ENCODE results near the gene SQSTM1.
"Not testable (repeated sequence)": the region's sequence is repeated elsewhere in the genome, so short reads cannot be mapped to it uniquely, and the experiment has no call there.

The SQSTM1 gene

DNA sequence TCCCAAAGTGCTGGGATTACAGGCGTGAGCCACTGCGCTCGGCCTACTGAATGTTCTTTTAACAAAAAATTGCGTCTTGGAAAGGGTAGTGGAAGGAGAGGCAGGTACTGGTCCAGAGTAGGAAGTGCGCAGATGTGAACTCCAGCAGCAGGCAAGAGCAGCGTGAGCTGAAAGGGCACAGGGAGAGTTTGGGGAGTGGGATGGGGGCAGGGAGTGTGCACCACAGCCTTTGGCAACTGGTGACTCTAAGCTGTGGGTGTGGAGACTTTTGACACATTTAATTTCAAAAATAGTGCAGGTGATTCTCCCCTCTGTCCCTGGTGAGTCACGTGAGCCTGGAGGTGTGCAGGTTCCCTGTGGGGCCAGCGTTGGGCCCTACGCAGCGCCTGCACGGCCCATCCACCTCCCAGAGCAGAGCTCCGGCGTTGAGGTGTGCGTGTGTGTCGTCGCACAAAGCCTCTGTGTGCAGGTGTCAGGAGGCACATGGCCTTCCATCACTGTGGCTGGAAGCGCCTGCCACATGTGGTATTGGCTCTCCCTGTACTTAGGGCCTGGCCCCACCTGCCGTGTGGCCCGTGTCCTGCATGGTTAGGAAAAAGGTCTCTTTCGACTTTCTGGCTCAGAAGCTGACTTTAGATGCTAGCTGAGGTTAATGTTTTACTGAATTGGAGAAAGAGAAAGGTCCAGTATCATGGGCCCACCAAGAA, 11.5 kb downstream of the SQSTM1 start:
- Mint-ChIP-seq H3K36me3 (peaks cover 43% of the 10 kb centered on the region), H3K27me3 (no peaks in the 10 kb centered on the region), H3K4me3 (no peak overlapping the region), H3K9me3 (no peaks in the 10 kb centered on the region), H3K27ac (peak overlapping the region; percentile 78), H3K4me1 (peaks cover 13% of the 10 kb centered on the region)
- no peak for DNase-seq (ENCODE audit: low spot score in 2 of 2)
- no peak for ATAC-seq (ENCODE audit: low read depth)

DNA sequence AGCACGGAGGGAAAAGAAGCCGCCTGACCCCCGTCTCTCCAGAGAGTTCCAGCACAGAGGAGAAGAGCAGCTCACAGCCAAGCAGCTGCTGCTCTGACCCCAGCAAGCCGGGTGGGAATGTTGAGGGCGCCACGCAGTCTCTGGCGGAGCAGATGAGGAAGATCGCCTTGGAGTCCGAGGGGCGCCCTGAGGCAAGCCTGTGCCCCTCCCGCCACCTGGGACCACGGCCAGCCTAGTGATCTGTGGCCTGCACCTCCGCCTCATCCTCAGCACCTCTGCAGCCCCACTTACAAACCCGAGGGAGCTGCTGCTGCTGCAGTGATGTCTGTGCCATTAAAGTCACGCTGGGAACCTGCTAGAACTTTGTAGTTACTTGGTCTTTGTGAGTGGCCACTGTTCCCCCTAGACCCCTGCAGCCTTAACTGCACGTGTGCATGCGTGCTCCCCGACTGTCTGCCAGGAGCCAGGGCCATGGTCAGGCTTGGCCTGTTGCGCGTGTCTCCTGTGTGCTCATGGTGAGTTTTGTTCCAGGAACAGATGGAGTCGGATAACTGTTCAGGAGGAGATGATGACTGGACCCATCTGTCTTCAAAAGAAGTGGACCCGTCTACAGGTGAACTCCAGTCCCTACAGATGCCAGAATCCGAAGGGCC, 12.5 kb downstream of the SQSTM1 start:
- Mint-ChIP-seq H3K27me3 (no peaks in the 10 kb centered on the region), H3K36me3 (peaks cover 45% of the 10 kb centered on the region), H3K9me3 (no peaks in the 10 kb centered on the region), H3K27ac (peak overlapping the region; percentile 47), H3K4me3 (no peak overlapping the region), H3K4me1 (peaks cover 13% of the 10 kb centered on the region)
- no peak for DNase-seq (ENCODE audit: low spot score in 2 of 2)
- ATAC-seq (ENCODE audit: low read depth): no peak

DNA sequence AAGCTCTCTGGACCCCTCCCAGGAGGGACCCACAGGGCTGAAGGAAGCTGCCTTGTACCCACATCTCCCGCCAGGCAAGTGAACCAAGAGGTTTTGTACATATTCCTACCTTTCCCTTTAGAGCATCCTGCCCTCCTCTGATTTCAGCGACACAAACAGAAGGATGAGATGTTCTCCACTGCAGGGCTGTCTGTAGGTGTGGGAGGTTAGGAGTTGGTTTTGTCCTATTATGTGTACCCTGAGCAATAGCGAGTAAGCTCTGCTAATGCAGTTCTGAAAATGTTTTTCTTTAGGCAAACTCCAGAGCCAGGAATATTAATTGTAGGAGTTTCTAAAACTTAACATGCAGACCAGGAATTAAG, 13.0 kb downstream of the SQSTM1 start:
- DNase-seq (ENCODE audit: low spot score in 2 of 2) (no peak), ATAC-seq (ENCODE audit: low read depth) (no peak)
- H3K4me3 Mint-ChIP-seq: no peak overlapping the region

DNA sequence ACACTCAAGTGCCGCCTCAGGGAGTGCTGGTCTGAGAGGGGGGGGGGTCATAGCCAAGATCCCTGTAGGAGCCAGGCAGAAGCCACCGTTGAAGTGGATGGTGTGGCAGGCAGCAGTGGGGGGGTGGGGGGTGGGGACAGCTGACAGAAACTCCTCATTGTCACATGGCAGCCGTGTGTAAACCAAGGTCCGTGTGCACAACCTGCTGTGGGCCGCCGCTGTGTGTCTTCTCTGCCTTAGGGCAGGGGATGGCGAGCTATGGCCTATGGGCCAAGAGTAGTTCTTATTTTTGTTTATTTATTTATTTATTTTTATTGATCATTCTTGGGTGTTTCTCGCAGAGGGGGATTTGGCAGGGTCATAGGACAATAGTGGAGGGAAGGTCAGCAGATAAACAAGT, 13.4 kb downstream of the SQSTM1 start:
- H3K27ac Mint-ChIP-seq: peak overlapping the region; percentile 47
- no peaks in the 10 kb centered on the region for H3K9me3 Mint-ChIP-seq
- DNase-seq (ENCODE audit: low spot score in 2 of 2) (no peak), ATAC-seq (ENCODE audit: low read depth) (no peak)
- H3K27me3 Mint-ChIP-seq: no peaks in the 10 kb centered on the region
- peaks cover 9% of the 10 kb centered on the region for H3K4me1 Mint-ChIP-seq
- H3K4me3 Mint-ChIP-seq: no peak overlapping the region
- H3K36me3 Mint-ChIP-seq: peaks cover 41% of the 10 kb centered on the region

More for the DNA sequence above, 13.0 kb downstream of the SQSTM1 start:
- Mint-ChIP-seq H3K27me3 (no peaks in the 10 kb centered on the region), H3K4me1 (peaks cover 11% of the 10 kb centered on the region), H3K36me3 (peaks cover 43% of the 10 kb centered on the region), H3K27ac (peak overlapping the region; percentile 47), H3K9me3 (no peaks in the 10 kb centered on the region)

DNA sequence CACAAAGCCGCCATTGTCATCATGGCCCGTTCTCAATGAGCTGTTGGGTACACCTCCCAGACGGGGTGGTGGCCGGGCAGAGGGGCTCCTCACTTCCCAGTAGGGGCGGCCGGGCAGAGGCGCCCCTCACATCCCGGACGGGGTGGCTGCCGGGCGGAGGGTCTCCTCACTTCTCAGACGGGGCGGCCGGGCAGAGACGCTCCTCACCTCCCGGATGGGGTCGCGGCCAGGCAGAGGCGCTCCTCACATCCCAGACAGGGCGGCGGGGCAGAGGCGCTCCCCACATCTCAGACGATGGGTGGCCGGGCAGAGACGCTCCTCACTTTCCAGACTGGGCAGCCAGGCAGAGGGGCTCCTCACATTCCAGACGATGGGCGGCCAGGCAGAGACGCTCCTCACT, 14.2 kb downstream of the SQSTM1 start:
- not testable (repeated sequence) for DNase-seq (ENCODE audit: low spot score in 2 of 2); H3K27me3 Mint-ChIP-seq; H3K9me3 Mint-ChIP-seq; H3K4me3 Mint-ChIP-seq; ATAC-seq (ENCODE audit: low read depth); H3K4me1 Mint-ChIP-seq; H3K27ac Mint-ChIP-seq
- peaks cover 37% of the 10 kb centered on the region for H3K36me3 Mint-ChIP-seq

DNA sequence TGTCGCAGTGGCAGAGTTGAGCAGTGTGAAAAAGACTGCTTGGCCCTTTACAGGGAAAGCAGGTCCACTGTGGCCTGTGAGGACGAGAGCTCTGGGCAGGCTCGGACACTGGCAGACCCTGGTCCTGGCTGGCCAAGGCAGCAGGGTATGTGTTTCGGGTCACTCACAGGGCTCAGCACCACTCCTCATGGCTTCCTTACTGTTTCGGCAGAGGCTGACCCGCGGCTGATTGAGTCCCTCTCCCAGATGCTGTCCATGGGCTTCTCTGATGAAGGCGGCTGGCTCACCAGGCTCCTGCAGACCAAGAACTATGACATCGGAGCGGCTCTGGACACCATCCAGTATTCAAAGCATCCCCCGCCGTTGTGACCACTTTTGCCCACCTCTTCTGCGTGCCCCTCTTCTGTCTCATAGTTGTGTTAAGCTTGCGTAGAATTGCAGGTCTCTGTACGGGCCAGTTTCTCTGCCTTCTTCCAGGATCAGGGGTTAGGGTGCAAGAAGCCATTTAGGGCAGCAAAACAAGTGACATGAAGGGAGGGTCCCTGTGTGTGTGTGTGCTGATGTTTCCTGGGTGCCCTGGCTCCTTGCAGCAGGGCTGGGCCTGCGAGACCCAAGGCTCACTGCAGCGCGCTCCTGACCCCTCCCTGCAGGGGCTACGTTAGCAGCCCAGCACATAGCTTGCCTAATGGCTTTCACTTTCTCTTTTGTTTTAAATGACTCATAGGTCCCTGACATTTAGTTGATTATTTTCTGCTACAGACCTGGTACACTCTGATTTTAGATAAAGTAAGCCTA, 15.7 kb downstream of the SQSTM1 start:
- peaks cover 31% of the 10 kb centered on the region for H3K36me3 Mint-ChIP-seq
- H3K27me3 Mint-ChIP-seq: no peaks in the 10 kb centered on the region
- ATAC-seq (ENCODE audit: low read depth): peak; percentile 88
- H3K27ac Mint-ChIP-seq: peak overlapping the region; percentile 81
- no peaks in the 10 kb centered on the region for H3K9me3 Mint-ChIP-seq
- H3K4me3 Mint-ChIP-seq: no peak overlapping the region
- no peak for DNase-seq (ENCODE audit: low spot score in 2 of 2)
- H3K4me1 Mint-ChIP-seq: peaks cover 9% of the 10 kb centered on the region

DNA sequence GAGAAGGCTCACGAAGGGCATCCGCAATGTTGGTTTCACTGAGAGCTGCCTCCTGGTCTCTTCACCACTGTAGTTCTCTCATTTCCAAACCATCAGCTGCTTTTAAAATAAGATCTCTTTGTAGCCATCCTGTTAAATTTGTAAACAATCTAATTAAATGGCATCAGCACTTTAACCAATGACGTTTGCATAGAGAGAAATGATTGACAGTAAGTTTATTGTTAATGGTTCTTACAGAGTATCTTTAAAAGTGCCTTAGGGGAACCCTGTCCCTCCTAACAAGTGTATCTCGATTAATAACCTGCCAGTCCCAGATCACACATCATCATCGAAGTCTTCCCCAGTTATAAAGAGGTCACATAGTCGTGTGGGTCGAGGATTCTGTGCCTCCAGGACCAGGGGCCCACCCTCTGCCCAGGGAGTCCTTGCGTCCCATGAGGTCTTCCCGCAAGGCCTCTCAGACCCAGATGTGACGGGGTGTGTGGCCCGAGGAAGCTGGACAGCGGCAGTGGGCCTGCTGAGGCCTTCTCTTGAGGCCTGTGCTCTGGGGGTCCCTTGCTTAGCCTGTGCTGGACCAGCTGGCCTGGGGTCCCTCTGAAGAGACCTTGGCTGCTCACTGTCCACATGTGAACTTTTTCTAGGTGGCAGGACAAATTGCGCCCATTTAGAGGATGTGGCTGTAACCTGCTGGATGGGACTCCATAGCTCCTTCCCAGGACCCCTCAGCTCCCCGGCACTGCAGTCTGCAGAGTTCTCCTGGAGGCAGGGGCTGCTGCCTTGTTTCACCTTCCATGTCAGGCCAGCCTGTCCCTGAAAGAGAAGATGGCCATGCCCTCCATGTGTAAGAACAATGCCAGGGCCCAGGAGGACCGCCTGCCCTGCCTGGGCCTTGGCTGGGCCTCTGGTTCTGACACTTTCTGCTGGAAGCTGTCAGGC, 16.6 kb downstream of the SQSTM1 start:
- H3K4me1 Mint-ChIP-seq: peaks cover 9% of the 10 kb centered on the region
- H3K27ac Mint-ChIP-seq: peak overlapping the region; percentile 81
- no peaks in the 10 kb centered on the region for H3K27me3 Mint-ChIP-seq
- ATAC-seq (ENCODE audit: low read depth) (no peak), DNase-seq (ENCODE audit: low spot score in 2 of 2) (no peak)
- no peaks in the 10 kb centered on the region for H3K9me3 Mint-ChIP-seq
- no peak overlapping the region for H3K4me3 Mint-ChIP-seq
- peaks cover 28% of the 10 kb centered on the region for H3K36me3 Mint-ChIP-seq

DNA sequence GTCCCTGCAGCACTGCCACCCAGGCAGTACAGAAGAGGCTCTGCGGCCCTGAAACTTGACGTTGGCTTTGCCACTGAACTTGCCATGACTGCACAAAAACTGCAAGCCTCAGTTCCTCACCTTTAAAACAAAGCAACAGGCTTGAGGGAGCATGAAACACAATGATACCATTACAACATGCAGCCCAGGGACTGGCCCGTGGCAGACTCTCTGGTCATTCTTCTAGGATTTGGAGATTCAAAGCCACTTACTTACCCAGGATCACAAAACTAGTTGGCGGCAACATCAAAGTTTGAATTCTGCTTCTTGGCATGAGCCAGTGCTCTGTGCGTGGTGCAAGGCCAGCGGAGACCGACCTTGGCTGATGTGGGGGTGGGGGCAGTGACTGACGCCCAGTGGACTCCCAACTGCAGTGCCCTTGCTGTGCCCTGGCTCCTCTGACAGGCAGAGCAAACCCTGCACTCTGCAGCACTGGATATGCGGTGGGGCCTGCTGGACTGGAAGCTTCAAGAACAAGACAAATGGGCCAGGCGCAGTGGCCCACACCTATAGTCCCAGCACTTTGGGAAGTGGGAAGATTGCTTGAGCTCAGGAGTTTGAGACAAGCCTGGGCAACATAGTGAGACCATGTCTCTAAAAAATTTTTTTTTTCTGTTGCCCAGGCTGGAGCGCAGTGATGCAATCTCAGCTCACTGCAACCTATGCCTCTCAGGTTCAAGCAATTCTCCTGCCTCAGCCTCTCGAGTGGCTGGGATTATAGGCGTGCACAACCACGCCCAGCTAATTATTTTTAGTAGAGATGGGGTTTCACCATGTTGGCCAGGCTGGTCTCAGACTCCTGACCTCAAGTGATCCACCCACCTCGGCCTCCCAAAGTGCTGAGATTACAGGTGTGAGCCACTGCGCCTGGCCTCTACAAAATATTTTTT, 18.9 kb downstream of the SQSTM1 start:
- no peak for DNase-seq (ENCODE audit: low spot score in 2 of 2)
- H3K9me3 Mint-ChIP-seq: no peaks in the 10 kb centered on the region
- ATAC-seq (ENCODE audit: low read depth): no peak
- no peaks in the 10 kb centered on the region for H3K27me3 Mint-ChIP-seq
- peaks cover 27% of the 10 kb centered on the region for H3K36me3 Mint-ChIP-seq
- H3K27ac Mint-ChIP-seq: no peak overlapping the region
- H3K4me1 Mint-ChIP-seq: peaks cover 12% of the 10 kb centered on the region
- no peak overlapping the region for H3K4me3 Mint-ChIP-seq

DNA sequence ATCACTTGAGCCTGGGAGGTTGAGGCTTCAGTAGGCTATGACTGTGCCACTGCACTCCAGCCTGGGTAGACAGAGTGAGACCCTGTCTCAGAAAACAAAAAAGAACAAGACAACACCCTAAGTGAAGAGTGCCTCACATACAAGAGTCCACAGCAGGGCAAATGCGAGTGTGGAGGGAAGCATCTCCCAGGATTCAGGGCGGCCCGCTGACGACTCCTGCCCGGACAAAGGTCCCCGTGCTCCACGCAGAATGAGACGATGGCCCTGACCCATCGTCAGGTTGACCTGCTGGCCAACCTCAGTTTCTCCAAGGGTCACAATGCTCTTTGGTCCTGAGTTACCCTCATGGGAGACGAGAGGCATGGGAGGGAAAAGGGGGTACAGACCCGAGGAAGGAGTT, 19.6 kb downstream of the SQSTM1 start:
- H3K27me3 Mint-ChIP-seq: no peaks in the 10 kb centered on the region
- peaks cover 30% of the 10 kb centered on the region for H3K36me3 Mint-ChIP-seq
- H3K9me3 Mint-ChIP-seq: peaks cover 2% of the 10 kb centered on the region
- H3K4me1 Mint-ChIP-seq: peaks cover 12% of the 10 kb centered on the region
- DNase-seq (ENCODE audit: low spot score in 2 of 2) (no peak), ATAC-seq (ENCODE audit: low read depth) (no peak)
- no peak overlapping the region for H3K27ac Mint-ChIP-seq
- no peak overlapping the region for H3K4me3 Mint-ChIP-seq

DNA sequence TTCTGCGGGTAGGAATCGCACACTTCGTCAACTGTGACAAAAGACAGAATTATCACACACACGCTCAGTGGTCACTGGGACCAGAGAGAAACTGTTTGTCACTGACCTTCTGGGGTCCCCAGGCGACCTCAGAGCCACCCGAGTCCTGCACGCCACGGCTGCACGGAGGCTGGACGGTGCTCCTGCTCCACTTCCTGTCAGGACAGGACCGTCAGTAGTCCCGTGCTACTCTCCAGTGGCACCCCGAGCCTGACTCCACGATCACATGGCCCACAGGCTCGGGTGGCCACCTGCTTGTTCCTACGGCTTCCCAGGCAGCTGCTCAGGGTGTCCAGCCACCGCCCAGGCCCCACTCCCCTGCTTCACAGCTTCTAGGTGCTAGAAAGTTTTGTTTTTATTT, 20.1 kb downstream of the SQSTM1 start:
- no peak for DNase-seq (ENCODE audit: low spot score in 2 of 2)
- H3K27ac Mint-ChIP-seq: no peak overlapping the region
- H3K4me3 Mint-ChIP-seq: no peak overlapping the region
- peaks cover 12% of the 10 kb centered on the region for H3K4me1 Mint-ChIP-seq
- peaks cover 30% of the 10 kb centered on the region for H3K36me3 Mint-ChIP-seq
- H3K9me3 Mint-ChIP-seq: peaks cover 2% of the 10 kb centered on the region
- no peaks in the 10 kb centered on the region for H3K27me3 Mint-ChIP-seq
- ATAC-seq (ENCODE audit: low read depth): no peak

DNA sequence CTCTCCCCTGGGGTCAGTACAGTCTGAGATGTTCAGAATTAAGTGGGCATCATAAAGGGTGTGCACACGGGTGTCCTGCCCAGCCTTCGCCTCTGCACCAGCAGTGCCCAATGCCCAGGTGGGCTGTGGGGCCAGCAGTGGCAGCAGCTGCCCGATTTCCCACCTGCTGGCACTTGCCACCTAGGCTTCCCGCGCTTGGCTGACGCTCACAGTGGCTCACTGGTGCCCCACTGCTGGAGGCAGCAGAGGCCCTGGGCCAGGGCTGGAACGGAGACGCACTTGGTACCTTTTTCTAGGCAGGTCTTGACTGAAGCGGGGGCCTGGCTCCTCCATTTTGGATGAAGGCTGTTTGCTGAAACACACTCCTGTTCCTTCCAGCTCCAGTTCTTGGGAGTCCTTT, 20.9 kb downstream of the SQSTM1 start:
- no peaks in the 10 kb centered on the region for H3K27me3 Mint-ChIP-seq
- H3K4me3 Mint-ChIP-seq: no peak overlapping the region
- ATAC-seq (ENCODE audit: low read depth) (no peak), DNase-seq (ENCODE audit: low spot score in 2 of 2) (no peak)
- peaks cover 6% of the 10 kb centered on the region for H3K4me1 Mint-ChIP-seq
- peaks cover 31% of the 10 kb centered on the region for H3K36me3 Mint-ChIP-seq
- H3K27ac Mint-ChIP-seq: no peak overlapping the region
- peaks cover 2% of the 10 kb centered on the region for H3K9me3 Mint-ChIP-seq

DNA sequence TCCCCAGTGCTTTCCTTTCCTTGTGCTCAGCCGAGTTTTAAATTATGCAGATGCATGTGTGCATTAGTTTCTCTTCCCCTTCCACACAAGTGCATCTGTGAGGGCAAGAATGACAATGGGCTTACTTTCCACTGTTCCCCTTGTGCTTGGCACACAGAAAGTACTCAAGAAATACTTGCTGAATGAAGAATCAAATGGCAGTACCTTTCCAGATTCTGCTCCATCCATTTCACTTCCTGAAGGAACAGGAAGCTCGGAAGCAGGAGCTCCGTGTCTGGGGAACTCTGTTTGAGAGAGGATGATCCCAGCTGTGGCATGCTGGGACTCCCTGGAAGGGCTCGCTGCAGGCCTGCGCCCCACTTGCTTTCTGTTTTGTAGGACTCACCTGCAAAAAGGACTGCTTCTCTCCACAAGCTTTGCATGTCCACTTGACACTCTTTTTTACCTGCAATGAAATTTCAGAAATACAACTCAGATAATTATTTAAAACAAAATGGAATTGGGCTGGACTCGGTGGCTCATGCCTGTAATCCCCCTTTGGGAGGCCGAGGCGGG, 32.4 kb downstream of the SQSTM1 start:
- ATAC-seq (ENCODE audit: low read depth) (peak; percentile 93), DNase-seq (ENCODE audit: low spot score in 2 of 2) (peak in 1 of 2 donors; percentile 59)
- peak overlapping the region; percentile 71 for H3K4me3 Mint-ChIP-seq

More for the DNA sequence above, 32.4 kb downstream of the SQSTM1 start:
- Mint-ChIP-seq H3K9me3 (no peaks in the 10 kb centered on the region), H3K36me3 (peaks cover 14% of the 10 kb centered on the region), H3K27me3 (no peaks in the 10 kb centered on the region), H3K27ac (peak overlapping the region; percentile 89), H3K4me1 (peaks cover 21% of the 10 kb centered on the region)

Data from memory B cell (primary cell).